ENCODE measurements around the gene MED26. TPM values are rescaled to one million over a fixed set of nuclear protein-coding genes. Genes with fewer than 3 reads are reported as not detected.
"Not testable (repeated sequence)": the region's sequence is repeated elsewhere in the genome, so short reads cannot be mapped to it uniquely, and the experiment has no call there.

Gene MED26
- total RNA-seq, 1 donor from 2014 or later, result 3.9 TPM

DNA sequence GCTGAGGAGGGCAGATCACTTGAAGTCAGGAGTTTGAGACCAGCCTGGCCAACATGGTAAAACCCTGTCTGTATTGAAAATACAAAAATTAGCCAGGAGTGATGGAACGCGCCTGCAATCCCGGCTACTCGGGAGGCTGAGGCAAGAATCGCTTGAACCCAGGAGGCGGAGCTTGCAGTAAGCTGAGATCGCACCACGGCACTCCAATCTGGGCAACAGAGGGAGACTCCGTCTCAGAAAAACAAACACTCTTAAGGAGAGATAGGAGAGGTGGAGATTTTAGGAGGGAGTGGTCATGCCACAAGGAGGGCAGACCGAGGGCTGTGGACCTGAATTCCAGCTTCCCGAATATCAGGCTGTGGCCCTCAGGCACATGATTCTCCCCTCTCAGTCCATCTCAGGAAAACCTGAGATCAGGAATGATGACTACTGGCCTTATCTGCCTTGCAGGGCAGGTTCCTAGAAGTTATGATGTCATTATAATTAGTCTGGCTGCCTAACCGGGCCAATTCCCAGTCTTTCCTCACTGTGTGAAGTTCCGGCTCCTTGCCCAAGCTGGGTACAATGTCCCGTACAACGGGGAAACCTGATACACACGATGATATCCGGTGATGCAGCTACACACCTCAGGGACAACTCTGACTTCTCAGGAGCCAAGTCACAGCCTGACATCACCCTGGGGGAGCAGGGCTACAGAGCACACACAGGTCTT lies 58.2 kb downstream of the MED26 start:
- no peak for DNase-seq
- ATAC-seq (ENCODE audit: poor library complexity), result no peak
- intact Hi-C loops (cut with DNase I), result loop anchor here (10.0 kb wide), 1 partner anchor 55 kb away; the partner anchor contains the start of gene MED26

DNA sequence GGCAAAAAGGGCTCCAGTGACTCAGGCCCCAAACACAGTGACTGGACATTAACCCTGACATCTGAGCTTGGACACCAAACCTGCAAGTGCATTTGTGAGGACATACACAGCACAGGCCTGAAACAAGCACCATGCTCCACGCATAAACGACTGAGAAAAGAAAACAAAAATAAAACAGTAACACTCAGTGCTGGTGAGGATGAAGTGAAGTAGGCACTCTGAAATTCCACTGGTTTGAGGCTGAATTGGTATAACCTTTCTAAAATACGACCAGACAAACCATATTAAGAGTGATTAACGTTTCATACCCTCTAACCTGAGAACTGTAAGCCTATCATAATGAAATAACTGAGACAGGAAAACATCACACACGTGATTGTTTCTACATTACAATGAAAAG lies 61.3 kb downstream of the MED26 start:
- intact Hi-C loops (cut with DNase I), result no loop called here
- no peak for ATAC-seq (ENCODE audit: poor library complexity)
- DNase-seq, result no peak

DNA sequence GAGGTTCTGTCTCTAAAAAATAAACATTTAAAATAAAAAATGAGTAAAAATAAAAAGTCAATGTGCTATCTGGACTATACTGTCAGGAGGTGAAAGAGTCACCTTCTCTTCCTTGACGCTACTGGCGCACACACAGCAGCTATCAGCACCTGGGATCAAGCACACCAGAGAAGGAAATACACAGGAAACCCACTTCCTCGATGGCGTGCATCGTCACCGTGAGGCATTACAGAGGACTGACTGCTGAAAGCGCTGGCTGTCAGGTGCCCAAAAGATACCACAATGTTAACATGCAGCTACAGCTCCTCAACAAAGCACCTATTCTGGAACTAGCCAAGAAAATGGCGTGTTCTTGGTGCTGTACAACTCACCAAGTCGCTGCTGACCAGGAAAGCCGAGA lies 61.8 kb downstream of the MED26 start:
- no peak for DNase-seq
- no peak for ATAC-seq (ENCODE audit: poor library complexity)
- intact Hi-C loops (cut with DNase I), result no loop called here

DNA sequence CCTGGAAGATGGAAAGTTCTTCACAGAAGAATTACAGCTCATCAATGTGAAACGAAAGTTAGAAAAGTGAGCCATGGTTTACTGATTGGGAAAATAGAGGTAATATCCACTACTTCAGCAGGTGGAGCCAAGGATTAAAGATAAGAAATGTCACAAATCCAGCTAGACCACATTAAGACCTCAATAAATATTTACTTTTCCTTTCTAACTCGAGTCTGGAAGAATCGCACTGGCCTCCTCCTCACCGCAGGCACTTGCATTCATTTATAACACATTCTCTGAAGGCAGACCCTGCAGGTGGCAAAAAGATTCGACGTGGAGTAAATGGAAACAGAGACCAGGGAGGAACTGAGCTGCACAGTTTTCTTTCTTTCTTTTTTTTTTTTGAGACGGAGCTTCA lies 63.2 kb downstream of the MED26 start:
- no peak for DNase-seq
- intact Hi-C loops (cut with DNase I), result no loop called here
- no peak for ATAC-seq (ENCODE audit: poor library complexity)

DNA sequence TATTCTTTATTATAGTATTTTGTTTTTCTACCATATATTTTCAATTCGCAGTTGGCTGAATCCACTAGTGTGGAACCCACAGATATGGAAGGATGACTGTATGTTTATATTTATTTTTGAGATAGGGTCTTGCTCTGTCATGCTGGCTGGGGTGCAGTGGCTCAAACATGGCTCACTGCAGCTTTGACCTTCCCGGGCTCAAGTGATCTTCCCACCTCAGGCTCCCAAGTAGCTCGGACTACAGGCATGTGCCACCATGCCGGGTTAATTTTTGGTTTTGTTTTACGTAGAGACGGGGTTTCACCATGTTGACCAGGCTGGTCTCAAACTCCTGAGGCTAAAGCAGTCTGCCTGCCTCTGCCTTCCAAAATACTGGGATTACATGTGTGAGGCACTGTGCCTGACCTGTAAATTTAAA lies 65.4 kb downstream of the MED26 start:
- intact Hi-C loops (cut with DNase I), result no loop called here
- ATAC-seq (ENCODE audit: poor library complexity) (no peak), DNase-seq (no peak)

DNA sequence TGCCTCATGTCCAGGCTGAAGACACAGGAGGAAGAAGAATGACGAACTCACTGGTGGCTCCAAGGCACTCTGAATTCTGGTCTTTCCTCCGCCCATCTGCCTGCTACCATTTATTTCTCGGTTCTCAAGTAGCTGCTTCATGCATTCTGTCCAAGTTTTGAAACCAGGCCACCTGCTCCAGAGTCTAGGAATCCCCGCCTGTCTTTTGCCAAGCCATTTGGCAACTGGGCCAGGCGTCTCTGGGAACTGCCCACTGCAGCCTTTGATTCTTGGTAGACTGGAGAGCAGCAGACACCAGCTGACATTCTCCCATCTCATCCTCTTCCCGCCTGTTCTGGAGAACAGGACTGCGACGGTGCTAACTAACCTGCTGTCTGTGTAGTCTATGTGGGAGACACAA lies 66.6 kb downstream of the MED26 start:
- intact Hi-C loops (cut with DNase I), result no loop called here
- ATAC-seq (ENCODE audit: poor library complexity), result no peak
- DNase-seq, result no peak

DNA sequence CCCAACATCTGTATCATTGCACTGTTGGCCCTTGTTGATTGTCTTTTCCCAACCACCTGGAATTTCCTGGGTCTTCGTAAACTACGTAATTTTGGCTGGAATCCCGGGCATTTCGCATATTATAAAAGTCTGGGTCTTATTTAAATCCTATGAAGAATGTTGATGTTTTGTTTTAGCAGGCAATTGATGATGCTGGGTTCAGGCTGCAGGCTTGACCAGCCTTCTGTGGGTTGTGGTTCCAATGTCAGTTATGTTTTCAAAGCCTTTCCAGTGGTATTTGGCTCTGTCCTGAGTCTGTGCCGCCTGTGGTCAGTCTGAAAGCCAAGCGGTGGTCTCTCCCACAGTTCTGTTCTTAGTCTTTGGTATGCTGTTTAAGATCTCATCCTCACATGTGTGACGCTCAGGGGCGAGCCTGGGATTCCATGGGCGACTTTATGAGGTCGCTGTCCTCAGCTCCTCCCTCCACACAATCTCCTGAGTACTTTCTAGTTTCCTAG lies 68.2 kb downstream of the MED26 start:
- DNase-seq (no peak), ATAC-seq (ENCODE audit: poor library complexity) (no peak)
- intact Hi-C loops (cut with DNase I), result no loop called here

DNA sequence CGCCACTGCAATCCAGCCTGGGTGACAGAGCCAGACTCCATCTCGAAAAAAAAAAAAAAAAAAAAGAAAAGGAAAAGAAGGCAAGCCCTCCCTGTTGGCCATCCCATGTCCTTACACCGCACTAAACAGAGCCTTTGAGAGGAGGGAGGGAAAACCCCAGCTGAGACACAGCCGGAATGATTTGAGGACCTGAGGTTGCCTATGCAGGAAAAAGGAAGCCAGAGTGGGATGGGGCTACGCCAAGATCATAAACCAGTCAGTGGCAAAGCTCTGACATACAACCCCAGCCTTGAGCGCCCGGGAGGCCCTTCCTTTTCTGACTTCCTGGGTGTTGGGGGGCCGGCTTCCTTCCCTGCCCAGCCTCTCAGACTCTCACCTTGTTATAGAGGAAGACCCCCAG lies 73.2 kb downstream of the MED26 start:
- DNase-seq (no peak), ATAC-seq (ENCODE audit: poor library complexity) (no peak)
- intact Hi-C loops (cut with DNase I), result no loop called here

DNA sequence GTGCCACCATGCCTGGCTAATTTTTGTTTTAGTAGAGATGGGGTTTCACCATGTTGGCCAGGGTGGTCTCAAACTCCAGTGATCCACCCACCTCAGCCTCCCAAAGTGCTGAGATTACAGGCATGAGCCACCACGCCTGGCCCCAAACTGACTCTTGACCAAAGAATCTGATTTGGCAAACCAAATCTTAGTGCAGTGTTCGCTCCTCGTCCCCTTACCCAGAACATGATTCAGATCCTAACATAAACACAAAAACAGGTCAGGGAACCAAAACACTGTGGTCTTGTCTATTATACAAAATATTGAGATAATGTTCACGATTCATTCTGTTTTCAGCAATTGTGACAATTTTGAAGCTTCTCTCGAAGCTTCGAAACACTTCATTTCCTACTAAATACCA lies 76.1 kb downstream of the MED26 start:
- DNase-seq; ATAC-seq (ENCODE audit: poor library complexity); intact Hi-C loops (cut with DNase I): not testable (repeated sequence)

DNA sequence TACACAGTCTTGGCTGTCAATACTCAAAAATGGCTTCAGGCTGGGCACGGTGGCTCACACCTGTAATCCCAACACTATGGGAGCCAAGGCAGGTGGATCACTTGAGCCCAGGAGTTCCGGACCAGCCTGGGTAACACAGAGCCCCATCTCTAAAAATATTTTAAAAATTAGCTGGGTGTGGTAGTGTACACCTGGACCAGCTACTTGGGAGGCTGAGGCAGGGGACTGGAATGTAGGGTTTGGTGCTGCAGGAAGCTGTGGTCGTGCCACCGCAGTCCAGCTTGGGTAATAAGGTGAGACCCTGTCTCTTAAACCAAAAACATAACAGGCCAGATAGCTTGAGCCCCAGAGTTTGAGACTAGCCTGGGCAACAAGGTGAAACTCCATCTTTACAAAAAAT lies 79.0 kb downstream of the MED26 start:
- ATAC-seq (ENCODE audit: poor library complexity) (no peak), DNase-seq (no peak)
- intact Hi-C loops (cut with DNase I), result no loop called here

DNA sequence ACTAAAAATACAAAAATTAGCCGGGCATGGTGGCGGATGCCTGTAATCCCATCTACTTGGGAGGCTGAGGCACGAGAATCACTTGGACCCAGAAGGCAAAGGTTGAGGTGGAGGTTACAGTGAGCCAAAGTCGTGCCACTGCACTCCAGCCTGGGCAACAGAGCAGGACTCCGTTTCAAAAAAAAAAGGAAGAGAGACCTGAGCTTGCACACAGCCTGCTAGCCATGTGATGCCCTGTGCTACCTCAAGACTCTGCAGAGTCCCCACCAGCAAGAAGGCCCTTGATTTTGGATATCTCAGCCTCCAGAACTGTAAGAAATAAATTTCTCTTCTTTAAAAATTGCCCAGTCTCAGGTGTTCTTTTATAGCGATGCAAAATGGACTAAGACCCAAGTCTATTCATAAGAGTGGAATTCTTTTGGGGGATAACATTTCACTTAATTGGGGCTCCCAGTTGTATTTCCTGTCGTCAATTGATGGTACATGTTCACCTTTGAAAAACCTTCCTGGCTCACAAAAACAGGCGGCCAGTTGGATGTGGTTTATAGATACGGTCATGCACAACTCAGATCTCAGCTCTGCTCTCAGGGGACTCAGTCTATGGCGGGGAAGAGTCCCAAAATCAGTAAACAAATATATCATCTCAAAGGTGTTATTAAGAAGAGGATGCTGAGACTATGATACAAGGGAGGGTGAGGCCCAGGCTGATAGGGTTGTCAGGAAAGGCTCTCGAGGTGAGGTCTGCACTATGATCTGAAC lies 83.4 kb downstream of the MED26 start:
- no peak for ATAC-seq (ENCODE audit: poor library complexity)
- intact Hi-C loops (cut with DNase I), result no loop called here

DNA sequence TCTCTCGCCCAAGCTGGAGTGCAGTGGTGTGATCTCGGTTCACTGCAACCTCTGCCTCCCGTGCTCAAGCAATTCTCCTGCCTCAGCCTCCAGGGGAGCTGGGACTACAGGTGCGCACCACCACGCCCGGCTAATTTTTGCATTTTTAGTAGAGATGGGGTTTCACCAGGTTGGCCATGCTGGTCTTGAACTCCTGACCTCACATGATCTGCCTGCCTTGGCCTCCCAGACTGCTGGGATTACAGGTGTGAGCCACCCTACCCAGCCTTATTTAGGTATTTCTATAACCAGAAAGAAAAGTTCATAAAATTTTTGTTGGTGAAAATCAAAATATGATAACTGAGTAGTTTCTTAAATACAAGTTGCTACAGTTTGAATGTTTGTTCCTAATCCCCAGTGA lies 84.3 kb downstream of the MED26 start:
- ATAC-seq (ENCODE audit: poor library complexity); intact Hi-C loops (cut with DNase I); DNase-seq: not testable (repeated sequence)

More for the DNA sequence above, 83.4 kb downstream of the MED26 start:
- no peak for DNase-seq

DNA sequence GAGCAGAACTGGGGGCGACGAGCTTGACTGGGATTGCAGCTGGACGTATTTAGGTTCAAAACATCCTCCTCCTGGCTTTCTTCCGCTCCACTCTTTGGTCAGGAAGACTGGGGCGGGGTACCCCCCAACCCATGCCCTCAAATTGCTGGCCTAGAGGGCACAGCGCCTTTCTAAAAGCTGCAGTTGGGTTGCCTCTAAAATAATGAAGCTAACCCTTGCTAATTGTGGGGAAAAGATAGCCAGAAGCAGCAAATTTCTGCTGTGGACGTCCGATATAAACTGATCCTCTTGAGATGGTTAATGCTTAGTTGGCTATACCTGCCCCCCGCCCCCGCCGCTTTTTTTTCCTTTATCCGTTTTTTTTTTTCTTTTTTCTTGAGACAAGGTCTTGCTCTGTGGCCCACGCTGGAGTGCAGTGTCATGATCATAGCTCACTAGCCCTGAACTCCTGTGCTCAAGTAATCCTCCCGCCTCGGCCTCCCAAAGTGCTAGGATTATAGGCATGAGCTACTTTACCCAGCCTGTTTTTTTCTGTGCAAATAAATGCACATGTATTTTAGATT lies 85.0 kb downstream of the MED26 start:
- no peak for DNase-seq
- ATAC-seq (ENCODE audit: poor library complexity), result no peak
- intact Hi-C loops (cut with DNase I), result no loop called here

DNA sequence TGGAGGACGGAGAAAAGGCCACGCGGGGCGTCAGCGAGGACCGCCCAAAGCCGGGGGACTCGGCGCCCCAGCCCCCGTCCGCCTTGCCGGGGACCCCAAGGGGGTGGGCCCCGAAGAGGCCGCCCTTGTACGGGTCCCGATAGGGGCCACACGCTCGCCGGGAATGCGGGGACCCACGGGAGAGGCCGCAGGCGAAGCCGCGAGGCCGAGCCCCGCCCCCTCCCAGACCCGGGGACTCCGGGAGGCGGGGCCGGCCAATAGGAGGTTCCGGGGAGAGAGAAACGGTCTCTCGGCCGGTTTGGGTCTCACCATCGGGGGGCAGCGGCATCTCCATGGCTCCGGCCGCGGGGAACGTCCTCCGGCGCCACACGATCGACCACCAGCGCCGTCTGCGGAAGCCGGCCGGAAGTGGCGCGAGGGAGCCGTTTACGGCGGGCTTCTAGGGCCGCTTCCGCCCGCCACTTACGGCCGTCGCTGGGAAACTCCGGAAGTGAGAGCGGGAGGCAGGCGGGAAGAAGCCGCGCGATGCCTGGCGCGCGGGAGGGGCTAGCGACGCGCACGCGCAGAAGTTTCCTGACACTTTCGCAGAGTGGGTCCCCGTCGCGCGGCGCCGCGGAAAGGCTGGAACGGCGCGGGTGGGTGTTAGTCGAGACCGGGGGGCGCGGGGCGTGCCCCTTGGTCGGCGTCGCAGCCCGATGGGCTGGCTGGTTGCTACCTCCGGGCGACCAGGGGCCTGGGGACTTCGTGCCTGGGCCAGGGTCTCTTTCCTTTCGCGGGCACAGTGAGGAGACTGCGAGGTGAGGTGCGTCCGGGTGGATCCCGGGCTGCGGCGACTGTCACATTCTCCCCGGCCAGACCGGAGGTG lies 85.7 kb downstream of the MED26 start, which contains the start of gene CHERP:
Gene CHERP, minus strand, starts transcription at position 393 of the 865 bp plus-strand sequence. Its CDS starts 59 bp downstream, at position 334.
- ATAC-seq (ENCODE audit: poor library complexity) (peak; percentile 98), DNase-seq (peak; percentile 97)
- intact Hi-C loops (cut with DNase I), result no loop called here

DNA sequence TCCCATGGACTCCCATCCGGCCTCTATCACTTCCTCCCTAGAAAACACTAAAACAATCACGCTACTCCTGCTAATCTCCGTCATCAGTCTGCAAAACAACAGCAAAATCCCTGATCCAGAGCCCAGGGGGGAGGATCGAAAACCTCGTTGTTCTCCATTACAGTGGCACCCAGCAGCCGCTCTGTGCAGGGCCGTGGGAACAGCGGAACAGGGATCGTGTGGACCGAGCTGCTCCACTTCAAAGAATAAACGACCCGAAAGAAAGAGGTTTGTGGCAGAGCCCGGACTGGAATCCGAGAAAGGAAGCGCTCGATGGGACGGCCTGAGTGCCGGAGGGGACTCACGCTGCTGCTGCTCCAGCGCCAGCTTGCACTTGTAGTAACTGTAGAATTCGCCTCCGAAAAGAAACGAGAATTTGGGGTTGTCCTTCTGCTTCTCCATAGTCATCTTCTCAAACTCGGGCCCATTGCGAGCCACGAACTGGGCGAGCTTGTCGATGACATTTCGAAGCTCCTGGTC lies 86.4 kb downstream of the MED26 start:
- no peak for DNase-seq
- no peak for ATAC-seq (ENCODE audit: poor library complexity)
- intact Hi-C loops (cut with DNase I), result no loop called here

DNA sequence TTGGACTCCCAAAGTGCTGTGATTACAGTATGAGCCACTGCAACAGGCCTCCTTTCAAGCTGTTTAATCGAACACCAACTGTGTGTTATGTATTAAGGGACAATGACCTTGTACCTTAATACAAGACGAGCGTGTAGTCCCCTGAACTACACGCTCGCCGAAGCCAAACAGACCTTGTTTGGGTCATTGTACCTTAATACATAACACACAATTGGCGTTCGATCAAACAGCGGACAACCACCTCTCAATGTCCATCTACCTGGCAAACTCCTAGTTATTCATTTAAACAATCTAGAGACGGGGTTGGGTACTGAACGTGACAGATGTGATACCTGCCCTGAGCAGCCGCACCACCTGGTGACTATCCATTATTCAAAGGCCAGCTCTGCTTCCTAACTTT lies 87.1 kb downstream of the MED26 start:
- ATAC-seq (ENCODE audit: poor library complexity) (no peak), DNase-seq (no peak)
- intact Hi-C loops (cut with DNase I), result no loop called here

DNA sequence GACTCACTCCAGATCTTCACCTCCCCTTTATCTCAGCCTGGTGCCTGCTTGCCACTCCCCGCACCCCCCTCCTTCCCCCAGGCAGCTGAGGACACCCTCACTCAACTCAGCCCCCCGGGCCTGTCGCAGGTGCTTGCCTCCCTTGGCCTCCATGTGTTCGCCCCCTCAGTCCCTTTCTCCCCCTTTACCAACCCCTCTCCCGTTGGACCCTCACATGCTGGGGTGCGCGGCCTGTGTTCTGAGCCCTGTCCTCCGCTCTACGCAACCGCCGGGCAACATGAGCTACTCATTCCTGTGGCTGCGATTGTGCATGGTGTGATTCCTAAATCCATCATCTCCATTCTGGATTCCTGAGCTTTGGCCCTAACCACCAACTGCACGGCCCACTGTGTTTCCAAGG lies 90.9 kb downstream of the MED26 start:
- ATAC-seq (ENCODE audit: poor library complexity) (no peak), DNase-seq (no peak)
- intact Hi-C loops (cut with DNase I), result no loop called here

DNA sequence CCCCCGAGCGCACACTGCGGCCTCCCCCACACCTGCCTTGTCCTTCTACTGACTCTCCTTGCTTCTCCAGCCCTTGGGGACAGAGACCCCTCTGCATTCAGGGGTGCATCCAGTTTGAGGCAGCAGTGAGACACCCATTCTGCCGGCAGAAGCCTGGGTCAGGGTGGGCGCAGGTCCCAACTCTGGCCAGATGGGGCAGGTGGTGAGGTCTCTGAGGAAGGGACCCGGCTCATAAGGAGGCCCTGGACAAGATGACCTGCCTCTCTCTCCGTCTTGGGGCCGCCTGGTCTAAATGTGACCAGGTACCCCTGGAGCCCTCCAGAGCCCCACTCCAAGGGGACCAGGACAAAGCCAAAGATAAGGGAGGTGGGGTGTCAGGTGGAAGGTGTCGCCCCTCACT lies 91.9 kb downstream of the MED26 start:
- no peak for ATAC-seq (ENCODE audit: poor library complexity)
- DNase-seq, result no peak
- intact Hi-C loops (cut with DNase I), result no loop called here

DNA sequence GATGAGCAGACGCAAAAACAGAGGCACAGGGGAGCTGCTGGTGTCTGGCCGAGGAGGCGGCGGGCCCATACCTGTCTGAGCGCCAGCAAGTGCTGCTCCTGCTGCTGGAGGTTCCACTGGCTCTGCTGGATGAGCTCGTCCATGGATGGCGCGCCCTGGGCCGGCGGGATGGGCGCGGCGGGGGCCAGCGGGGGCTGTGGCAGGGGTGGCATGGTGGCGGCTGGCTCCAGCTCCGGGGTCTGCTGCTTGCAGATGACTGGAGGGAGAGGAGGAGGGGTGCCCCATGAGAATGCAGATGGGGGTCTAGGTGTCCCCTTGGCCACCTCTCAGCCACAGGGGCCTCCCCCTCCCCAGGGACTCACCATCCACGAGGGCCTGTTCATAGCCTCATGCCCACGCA lies 92.6 kb downstream of the MED26 start:
- DNase-seq (no peak), ATAC-seq (ENCODE audit: poor library complexity) (no peak)
- intact Hi-C loops (cut with DNase I), result no loop called here
